Natural killer cell treated with Interleukin-12 subunit alpha and Interleukin-12 subunit beta and Interleukin-15 and Interleukin-18, amount 100 ng/mL, for 72 hours (primary cell): ENCODE results near the gene VWA5B1. TPM values are rescaled to one million over a fixed set of nuclear protein-coding genes. Genes with fewer than 3 reads are reported as not detected.

Experiments
- ATAC-seq, 2 donors: fragments of 150-1000 bp; cut with Tn5 transposase in 1 of 2; sonication (Bioruptor Pico), chemical (Tn5 transposase) in 1 of 2; 2 replicates each; pipeline ENCODE4 v1.10.0; 2021
- DNase-seq: peaks from one replicate; pipeline ENCODE4 v3.0.0; 2022; ENCODE audit warnings: low spot score
- H3K27ac Mint-ChIP-seq, 2 donors: 1 replicate in 1 of 2; 2 replicates in 1 of 2; pipeline ENCODE4 v1.8.0; 2022; ENCODE audit warnings: mixed read lengths in 2 of 2, mild to moderate bottlenecking in 1 of 2, moderate library complexity in 1 of 2
- H3K27me3 Mint-ChIP-seq, 2 donors: 1 replicate in 1 of 2; 2 replicates in 1 of 2; pipeline ENCODE4 v1.8.0; 2022; ENCODE audit warnings: mixed read lengths in 2 of 2
- H3K36me3 Mint-ChIP-seq: one replicate; pipeline ENCODE4 v1.8.0; 2022; ENCODE audit warnings: mixed read lengths
- H3K4me1 Mint-ChIP-seq, 2 donors: 1 replicate in 1 of 2; 2 replicates in 1 of 2; pipeline ENCODE4 v1.8.0; 2022; ENCODE audit warnings: low read depth in 2 of 2, mixed read lengths in 2 of 2, mild to moderate bottlenecking in 1 of 2
- H3K4me3 Mint-ChIP-seq: one replicate; pipeline ENCODE4 v1.8.0; 2022; ENCODE audit warnings: mixed read lengths
- H3K9me3 Mint-ChIP-seq: 2 replicates; pipeline ENCODE4 v1.8.0; 2022; ENCODE audit warnings: mixed read lengths
- total RNA-seq, 2 donors: library from RNA; stranded (reverse); gene quantifications; one replicate each; pipeline ENCODE4 v1.2.3, GENCODE V29; 2022

VWA5B1 gene
- total RNA-seq, 2 donors from 2014 or later: not detected

- Mint-ChIP-seq H3K9me3 (no peaks in the 10 kb centered on the region), H3K4me1 (peaks cover 8 to 14% of the 10 kb centered on the region in 2 donors), H3K27ac (no peak overlapping the region), H3K36me3 (no peaks in the 10 kb centered on the region), H3K4me3 (no peak overlapping the region), H3K27me3 (peaks cover 31 to 37% of the 10 kb centered on the region in 2 donors)
- no peak for ATAC-seq
- DNase-seq: no peak
These were observed 30.0 kb downstream of the VWA5B1 start for GRCh38 chr1:20320704-20321103.

GRCh38 chr1:20321573-20321972 lies 30.9 kb downstream of the VWA5B1 start:
- peaks cover 8 to 14% of the 10 kb centered on the region in 2 donors for H3K4me1 Mint-ChIP-seq
- no peaks in the 10 kb centered on the region for H3K36me3 Mint-ChIP-seq

GRCh38 chr1:20322081-20322824 lies 31.6 kb downstream of the VWA5B1 start:
- DNase-seq: no peak
- Mint-ChIP-seq H3K36me3 (no peaks in the 10 kb centered on the region), H3K27ac (peak overlapping the region in 1 of 2 donors; percentile 37), H3K9me3 (no peaks in the 10 kb centered on the region), H3K4me1 (peaks cover 8 to 14% of the 10 kb centered on the region in 2 donors), H3K27me3 (peaks cover 36 to 43% of the 10 kb centered on the region in 2 donors), H3K4me3 (peak overlapping the region; percentile 67)
- no peak for ATAC-seq

More at GRCh38 chr1:20321573-20321972, 30.9 kb downstream of the VWA5B1 start:
- Mint-ChIP-seq H3K27ac (peak overlapping the region in 1 of 2 donors; percentile 37), H3K4me3 (peak overlapping the region; percentile 67), H3K27me3 (peaks cover 29 to 36% of the 10 kb centered on the region in 2 donors), H3K9me3 (no peaks in the 10 kb centered on the region)
- DNase-seq (no peak), ATAC-seq (no peak)

- peaks cover 44 to 50% of the 10 kb centered on the region in 2 donors for H3K27me3 Mint-ChIP-seq
These were observed 32.3 kb downstream of the VWA5B1 start for GRCh38 chr1:20322825-20323612.

GRCh38 chr1:20323613-20323920 lies 32.9 kb downstream of the VWA5B1 start:
- H3K4me3 Mint-ChIP-seq: no peak overlapping the region
- H3K27me3 Mint-ChIP-seq: peaks cover 47 to 56% of the 10 kb centered on the region in 2 donors
- peaks cover 8 to 14% of the 10 kb centered on the region in 2 donors for H3K4me1 Mint-ChIP-seq
- no peaks in the 10 kb centered on the region for H3K36me3 Mint-ChIP-seq
- ATAC-seq (no peak), DNase-seq (no peak)
- H3K9me3 Mint-ChIP-seq: no peaks in the 10 kb centered on the region
- no peak overlapping the region for H3K27ac Mint-ChIP-seq

More at GRCh38 chr1:20322825-20323612, 32.3 kb downstream of the VWA5B1 start:
- H3K4me3 Mint-ChIP-seq: peak overlapping the region; percentile 19
- DNase-seq (no peak), ATAC-seq (peak in 1 of 2 donors; percentile 76)
- H3K9me3 Mint-ChIP-seq: no peaks in the 10 kb centered on the region
- peak overlapping the region in 1 of 2 donors; percentile 37 for H3K27ac Mint-ChIP-seq
- no peaks in the 10 kb centered on the region for H3K36me3 Mint-ChIP-seq
- H3K4me1 Mint-ChIP-seq: peaks cover 8 to 14% of the 10 kb centered on the region in 2 donors

- Mint-ChIP-seq H3K9me3 (no peaks in the 10 kb centered on the region), H3K4me1 (peaks cover 8 to 14% of the 10 kb centered on the region in 2 donors), H3K27ac (no peak overlapping the region), H3K4me3 (no peak overlapping the region), H3K36me3 (no peaks in the 10 kb centered on the region), H3K27me3 (peaks cover 47 to 61% of the 10 kb centered on the region in 2 donors)
- DNase-seq (no peak), ATAC-seq (no peak)
These were observed 34.2 kb downstream of the VWA5B1 start for GRCh38 chr1:20324704-20325406.

- Mint-ChIP-seq H3K27ac (no peak overlapping the region), H3K4me1 (peaks cover 8 to 14% of the 10 kb centered on the region in 2 donors)
These were observed 34.8 kb downstream of the VWA5B1 start for GRCh38 chr1:20325407-20325843.

GRCh38 chr1:20325844-20326420 lies 35.3 kb downstream of the VWA5B1 start:
- Mint-ChIP-seq H3K27ac (no peak overlapping the region), H3K4me1 (peaks cover 8 to 14% of the 10 kb centered on the region in 2 donors), H3K4me3 (no peak overlapping the region), H3K9me3 (no peaks in the 10 kb centered on the region), H3K36me3 (no peaks in the 10 kb centered on the region), H3K27me3 (peaks cover 43 to 56% of the 10 kb centered on the region in 2 donors)
- ATAC-seq (no peak), DNase-seq (no peak)

More at GRCh38 chr1:20325407-20325843, 34.8 kb downstream of the VWA5B1 start:
- ATAC-seq (no peak), DNase-seq (no peak)
- Mint-ChIP-seq H3K9me3 (no peaks in the 10 kb centered on the region), H3K36me3 (no peaks in the 10 kb centered on the region), H3K27me3 (peaks cover 47 to 60% of the 10 kb centered on the region in 2 donors), H3K4me3 (no peak overlapping the region)

GRCh38 chr1:20327467-20327866 lies 36.8 kb downstream of the VWA5B1 start:
- no peak overlapping the region for H3K4me3 Mint-ChIP-seq
- H3K36me3 Mint-ChIP-seq: no peaks in the 10 kb centered on the region

GRCh38 chr1:20328201-20328600 lies 37.5 kb downstream of the VWA5B1 start:
- Mint-ChIP-seq H3K27ac (no peak overlapping the region), H3K4me3 (no peak overlapping the region), H3K9me3 (no peaks in the 10 kb centered on the region), H3K27me3 (peaks cover 35 to 44% of the 10 kb centered on the region in 2 donors), H3K36me3 (no peaks in the 10 kb centered on the region), H3K4me1 (peaks cover 0 to 2% of the 10 kb centered on the region in 2 donors)
- ATAC-seq (no peak), DNase-seq (no peak)

More at GRCh38 chr1:20327467-20327866, 36.8 kb downstream of the VWA5B1 start:
- peaks cover 0 to 3% of the 10 kb centered on the region in 2 donors for H3K4me1 Mint-ChIP-seq
- DNase-seq (no peak), ATAC-seq (no peak)
- H3K9me3 Mint-ChIP-seq: no peaks in the 10 kb centered on the region
- peaks cover 35 to 46% of the 10 kb centered on the region in 2 donors for H3K27me3 Mint-ChIP-seq
- no peak overlapping the region for H3K27ac Mint-ChIP-seq

GRCh38 chr1:20329793-20330542 lies 39.3 kb downstream of the VWA5B1 start:
- Mint-ChIP-seq H3K27me3 (peaks cover 33 to 38% of the 10 kb centered on the region in 2 donors), H3K36me3 (no peaks in the 10 kb centered on the region), H3K4me1 (peaks cover 0 to 2% of the 10 kb centered on the region in 2 donors), H3K27ac (no peak overlapping the region), H3K4me3 (no peak overlapping the region), H3K9me3 (no peaks in the 10 kb centered on the region)
- ATAC-seq: no peak
- no peak for DNase-seq

GRCh38 chr1:20334103-20334502 lies 43.4 kb downstream of the VWA5B1 start:
- DNase-seq (no peak), ATAC-seq (no peak)
- H3K9me3 Mint-ChIP-seq: no peaks in the 10 kb centered on the region
- no peak overlapping the region for H3K27ac Mint-ChIP-seq
- peaks cover 19 to 29% of the 10 kb centered on the region in 2 donors for H3K27me3 Mint-ChIP-seq
- no peaks in the 10 kb centered on the region for H3K36me3 Mint-ChIP-seq
- H3K4me3 Mint-ChIP-seq: no peak overlapping the region
- peaks cover 0 to 2% of the 10 kb centered on the region in 2 donors for H3K4me1 Mint-ChIP-seq
